NCI-H69 (cell line): ENCODE measurements around the gene RNF19B.

Source experiments
- DNase-seq: peaks from one replicate; lab custom pipeline; 2025; lab: John Stamatoyannopoulos, UW

RNF19B gene

DNA sequence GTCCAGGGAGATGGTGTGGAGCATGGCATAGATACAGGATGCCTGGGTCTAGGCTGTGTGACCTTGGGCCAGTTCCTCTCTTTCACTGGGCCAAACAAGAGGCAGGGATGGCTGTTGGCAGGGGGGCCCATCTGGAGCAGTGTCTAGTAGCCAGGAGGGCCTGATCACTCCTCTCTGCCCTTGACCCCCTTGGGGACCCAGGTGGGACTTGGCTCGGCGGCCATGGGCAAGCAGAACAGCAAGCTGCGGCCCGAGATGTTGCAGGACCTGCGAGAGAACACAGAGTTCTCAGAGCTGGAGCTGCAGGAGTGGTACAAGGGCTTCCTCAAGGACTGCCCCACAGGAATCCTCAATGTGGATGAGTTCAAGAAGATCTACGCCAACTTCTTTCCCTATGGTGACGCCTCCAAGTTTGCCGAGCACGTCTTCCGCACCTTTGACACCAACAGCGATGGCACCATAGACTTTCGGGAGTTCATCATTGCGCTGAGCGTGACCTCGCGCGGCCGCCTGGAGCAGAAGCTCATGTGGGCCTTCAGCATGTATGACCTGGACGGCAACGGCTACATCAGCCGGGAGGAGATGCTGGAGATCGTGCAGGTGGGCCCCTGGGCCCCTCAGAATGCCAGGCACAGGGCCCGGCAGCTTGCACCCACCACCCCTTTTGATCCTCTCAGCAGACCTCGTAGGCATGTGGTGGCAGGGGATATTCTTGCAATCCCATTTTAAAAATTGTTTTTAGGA is 75.8 kb downstream of the RNF19B start:
- no peak for DNase-seq

DNA sequence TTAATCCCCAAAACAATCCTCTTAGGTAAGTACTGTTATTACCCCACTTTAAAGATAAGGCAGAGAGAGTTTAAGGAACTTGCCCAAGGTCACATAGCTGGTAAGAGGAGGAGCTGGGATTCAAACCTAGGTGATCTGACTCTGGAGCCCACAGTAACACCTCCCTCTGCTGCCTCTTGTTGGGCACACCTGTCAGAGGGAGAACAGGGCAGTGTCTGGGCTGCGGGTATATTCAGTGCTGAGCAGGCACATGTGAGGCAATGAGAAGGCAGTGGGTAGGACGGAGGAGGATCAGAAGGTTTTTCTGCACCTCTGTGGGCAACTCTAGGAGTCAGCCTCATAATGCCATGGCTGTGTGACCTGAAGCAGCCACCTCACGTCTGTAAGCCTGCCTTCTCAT is 76.5 kb downstream of the RNF19B start:
- no peak for DNase-seq

DNA sequence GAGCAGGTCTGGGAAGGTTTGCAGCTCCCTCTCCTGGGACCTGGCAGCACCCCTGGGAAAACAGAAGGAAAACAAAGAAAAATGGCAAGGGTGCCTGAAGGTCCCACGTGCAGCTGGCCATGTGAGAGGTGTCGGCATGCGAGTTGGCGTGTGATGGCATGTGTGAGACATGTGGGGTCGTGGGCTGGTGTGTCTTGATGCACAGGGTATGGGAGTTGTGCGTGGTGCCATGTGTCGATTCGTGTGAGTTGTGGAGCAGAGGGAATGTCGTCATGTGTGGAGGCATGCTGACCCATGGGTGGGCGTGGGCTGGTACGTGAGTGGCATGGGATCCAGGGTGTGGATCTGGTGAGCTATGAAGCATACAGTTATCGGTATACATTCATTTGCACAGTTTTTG is 77.0 kb downstream of the RNF19B start:
- DNase-seq, result no peak

DNA sequence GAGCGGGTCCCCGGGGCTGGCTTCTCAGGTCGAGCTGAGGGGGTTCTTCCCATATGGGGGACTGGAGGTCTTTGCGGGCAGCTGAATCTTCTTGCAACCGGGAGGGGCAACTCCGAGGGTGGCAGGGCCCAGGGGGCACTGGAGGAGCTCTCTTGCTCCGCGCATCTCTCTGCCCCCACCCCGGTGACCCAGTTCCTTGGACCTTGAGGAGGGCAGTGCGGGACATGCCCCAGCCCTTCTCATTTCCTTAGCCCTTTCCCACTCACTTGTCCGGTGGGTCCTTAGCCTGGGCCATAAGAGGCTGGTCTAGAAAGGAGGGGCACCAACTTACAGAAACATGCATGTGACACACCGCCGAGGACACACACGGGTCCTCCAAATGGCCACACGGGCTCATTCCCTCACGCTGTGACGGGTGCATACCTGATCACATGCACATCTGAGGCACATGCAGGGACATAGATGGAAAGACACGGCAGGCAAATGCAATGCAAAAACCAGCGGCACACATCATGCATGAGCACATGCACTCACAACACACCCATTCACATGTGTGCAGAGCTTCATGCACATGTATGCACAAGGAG is 77.7 kb downstream of the RNF19B start:
- peak; percentile 27 for DNase-seq
